ENCODE data around the gene IFRD2. TPM values are rescaled to one million over a fixed set of nuclear protein-coding genes. Genes with fewer than 3 reads are reported as not detected.

IFRD2 gene
- total and polyA plus RNA-seq, 9 of the 15 experiments (the other 6 are each of a cell fraction or from before 2014, with no cell fraction given) = 30.5 to 115 (median 52.8) TPM

GRCh38 chr3:50327943-50328691 lies 35.9 kb upstream of the IFRD2 start, which contains the start of gene TUSC2 (continued):
- TF ChIP-seq JUNB (CRISPR knock-in tag; conservative IDR thresholded peaks at IDR 0.05) (no peak), RFX1 (IDR thresholded peaks at IDR 0.05) (peak; percentile 80; the same call in 1 of the 2 replicates), RB1 (IDR thresholded peaks at IDR 0.05; ENCODE audit: low read depth) (peak; percentile 25; the same call in 1 of the 2 replicates), ZBTB8A (IDR thresholded peaks at IDR 0.05; ENCODE audit: partially characterized antibody) (no peak), DACH1 (IDR thresholded peaks at IDR 0.05; ENCODE audit: partially characterized antibody) (peak; percentile 73), CCNT2 (IDR thresholded peaks at IDR 0.05; ENCODE audit: borderline replicate concordance, extremely low read depth, insufficient read length, low read depth, low read length) (peak; percentile 26), NEUROD1 (IDR thresholded peaks at IDR 0.05; ENCODE audit: borderline replicate concordance, low read depth, low read length, partially characterized antibody) (peak; percentile 25), CREB1 (IDR thresholded peaks at IDR 0.05) (peak; percentile 70), CREB1 (CRISPR knock-in tag; IDR thresholded peaks at IDR 0.05) (peak; percentile 85), CREM (IDR thresholded peaks at IDR 0.05; ENCODE audit: low read depth) (peak; percentile 92), YY1 (IDR thresholded peaks at IDR 0.05; ENCODE audit: borderline replicate concordance in 1 of 3, control insufficient read depth in 1 of 3, extremely low read depth in 1 of 3, insufficient read depth in 3 of 3, insufficient read length in 1 of 3, insufficient replicate concordance in 2 of 3, low read depth in 1 of 3, low read length in 2 of 3) (peak in 1 of 3 experiments; percentile 41), HCFC1 (IDR thresholded peaks at IDR 0.05; ENCODE audit: low read depth, low read length) (peak; percentile 60), HMGN3 (IDR thresholded peaks at IDR 0.05; ENCODE audit: borderline replicate concordance, extremely low read depth, insufficient read length, low read depth, low read length) (peak; percentile 34), GABPB1 (CRISPR knock-in tag; IDR thresholded peaks at IDR 0.05) (peak; percentile 93), RBBP5 (IDR thresholded peaks at IDR 0.05; ENCODE audit: borderline replicate concordance, insufficient read depth, low read length, poor library complexity, severe bottlenecking) (peak; percentile 60), CHD2 (IDR thresholded peaks at IDR 0.05; ENCODE audit: low read depth, low read length) (peak; percentile 63), SUPT5H (IDR thresholded peaks at IDR 0.05) (peak; percentile 33), NR0B1 (IDR thresholded peaks at IDR 0.05; ENCODE audit: partially characterized antibody) (no peak), KAT7 (CRISPR knock-in tag; IDR thresholded peaks at IDR 0.05; ENCODE audit: borderline replicate concordance) (peak; percentile 76; the same call in 1 of the 2 replicates), MNT (conservative IDR thresholded peaks at IDR 0.05) (peak; percentile 74 to 84), ZFX (CRISPR knock-in tag; IDR thresholded peaks at IDR 0.05) (peak; percentile 29), NRF1 (conservative IDR thresholded peaks at IDR 0.05 in 1 of 2, IDR thresholded peaks at IDR 0.05 in 1 of 2) (peak; percentile 62 to 67), MAX (CRISPR knock-in tag; IDR thresholded peaks at IDR 0.05) (peak; percentile 77), EP400 (IDR thresholded peaks at IDR 0.05) (peak; percentile 40; the same call in 1 of the 2 replicates), POLR2A (conservative IDR thresholded peaks at IDR 0.05) (peak; percentile 63; the same call in 1 of the 2 replicates), NFXL1 (CRISPR knock-in tag; IDR thresholded peaks at IDR 0.05) (no peak)
